HepG2 (cell line): ENCODE measurements around the gene YEATS4. TPM values are rescaled to one million over a fixed set of nuclear protein-coding genes. Genes with fewer than 3 reads are reported as not detected.

ENCODE experiments used
- BCL6 ChIP-seq: IDR thresholded peaks from 2 replicates; pipeline ENCODE4 v1.6.1; 2016; ENCODE audit warnings: missing genetic modification reagents, missing compliant biosample characterization
- E2F1 ChIP-seq: sonication (generic); formaldehyde crosslinking; IDR thresholded peaks from 2 replicates; pipeline ENCODE4 v1.5.0; 2020; ENCODE audit warnings: missing genetic modification reagents
- GFI1 ChIP-seq: sonication (generic); formaldehyde crosslinking; IDR thresholded peaks from 2 replicates; pipeline ENCODE4 v1.5.0; 2020; ENCODE audit warnings: missing genetic modification reagents, mild to moderate bottlenecking, borderline replicate concordance
- JARID2 ChIP-seq: sonication (generic); formaldehyde crosslinking; IDR thresholded peaks from 2 replicates; pipeline ENCODE4 v1.8.1; 2023; ENCODE audit warnings: missing genetic modification reagents, inconsistent platforms; ENCODE audit not compliant: insufficient replicate concordance
- KMT2B ChIP-seq: IDR thresholded peaks from 2 replicates; pipeline ENCODE4 v1.6.1; 2016; ENCODE audit warnings: missing genetic modification reagents, missing compliant biosample characterization
- MBD4 ChIP-seq: IDR thresholded peaks from 2 replicates; pipeline ENCODE4 v1.6.1; 2012; ENCODE audit warnings: low read length, inconsistent platforms, borderline replicate concordance
- MED1 ChIP-seq: sonication (generic); formaldehyde crosslinking; IDR thresholded peaks from 2 replicates; pipeline ENCODE4 v1.4.0; 2020; ENCODE audit warnings: missing genetic modification reagents
- NR1H2 ChIP-seq: sonication (generic); formaldehyde crosslinking; IDR thresholded peaks from 2 replicates; pipeline ENCODE4 v1.8.1; 2022; ENCODE audit warnings: low read depth, missing genetic modification reagents, borderline replicate concordance
- PHF8 ChIP-seq: sonication (generic); formaldehyde crosslinking; IDR thresholded peaks from 2 replicates; pipeline ENCODE4 v1.5.0; 2020; ENCODE audit warnings: missing genetic modification reagents
- POLR2G ChIP-seq: fragments of 200-400 bp; formaldehyde crosslinking; IDR thresholded peaks from 2 replicates; pipeline ENCODE4 v1.6.1; 2018; ENCODE audit warnings: mild to moderate bottlenecking, low read depth, low read length, moderate library complexity
- RARA ChIP-seq: IDR thresholded peaks from 2 replicates; pipeline ENCODE4 v1.6.1; 2016; ENCODE audit warnings: missing genetic modification reagents, missing compliant biosample characterization
- SRSF4 ChIP-seq: fragments of 200-400 bp; formaldehyde crosslinking; IDR thresholded peaks from one replicate; pipeline ENCODE4 v1.6.1; 2018; ENCODE audit warnings: mild to moderate bottlenecking, low read depth, low read length, moderate library complexity; ENCODE audit not compliant: poor library complexity, severe bottlenecking
- ZFP82 ChIP-seq: sonication (generic); formaldehyde crosslinking; IDR thresholded peaks from 2 replicates; pipeline ENCODE4 v1.5.1; 2020; ENCODE audit warnings: mild to moderate bottlenecking, missing genetic modification reagents, borderline replicate concordance
- ZMYM3 ChIP-seq: sonication (generic); formaldehyde crosslinking; IDR thresholded peaks from 2 replicates; pipeline ENCODE4 v1.5.1; 2020; ENCODE audit warnings: mild to moderate bottlenecking, missing genetic modification reagents
- ZNF570 ChIP-seq: sonication (generic); formaldehyde crosslinking; IDR thresholded peaks from 2 replicates; pipeline ENCODE4 v1.4.0; 2020; ENCODE audit warnings: mild to moderate bottlenecking, missing genetic modification reagents, borderline replicate concordance
- ZNF646 ChIP-seq: sonication (generic); formaldehyde crosslinking; IDR thresholded peaks from 2 replicates; pipeline ENCODE4 v1.9.0; 2021; ENCODE audit warnings: mild to moderate bottlenecking, missing genetic modification reagents
- polyA plus RNA-seq, 8 experiments: library from polyadenylated mRNA; depleted of rRNA in 3 of 8; stranded (reverse) in 7 of 8; unstranded in 1 of 8; fragments of >200 nt; fragmentation: Illumina TruSeq in 4 of 8; extraction: Trizol in 4 of 8; gene quantifications; 2 replicates each; pipeline versions ENCODE4 v1.2.1 to v1.2.3, GENCODE V29; 2011 to 2016; ENCODE audit warnings: low read depth in 4 of 8, missing spikeins in 1 of 8, mixed read lengths in 1 of 8; ENCODE audit not compliant: insufficient read depth in 1 of 8
- total RNA-seq, 5 experiments: library from RNA; depleted of rRNA; stranded (reverse); fragments of >200 nt; fragmentation: Illumina TruSeq; extraction: Trizol; gene quantifications; 2 replicates each; pipeline ENCODE4 v1.2.3, GENCODE V29; 2016; ENCODE audit warnings: low read depth in 1 of 5
- TF ChIP-seq, protein P1 (sequence below): sonication (generic); formaldehyde crosslinking; IDR thresholded peaks from 2 replicates; pipeline ENCODE4 v1.9.0; 2022; ENCODE audit warnings: missing genetic modification reagents, mild to moderate bottlenecking, borderline replicate concordance
- TF ChIP-seq, protein P2 (sequence below): sonication (generic); formaldehyde crosslinking; IDR thresholded peaks from 2 replicates; pipeline ENCODE4 v1.5.0; 2020; ENCODE audit warnings: mild to moderate bottlenecking, missing genetic modification reagents

YEATS4 gene
- total and polyA plus RNA-seq, 2 of the 13 experiments (the other 11 are each of a cell fraction or from before 2014, with no cell fraction given) = 16.8 to 45.0 TPM

DNA sequence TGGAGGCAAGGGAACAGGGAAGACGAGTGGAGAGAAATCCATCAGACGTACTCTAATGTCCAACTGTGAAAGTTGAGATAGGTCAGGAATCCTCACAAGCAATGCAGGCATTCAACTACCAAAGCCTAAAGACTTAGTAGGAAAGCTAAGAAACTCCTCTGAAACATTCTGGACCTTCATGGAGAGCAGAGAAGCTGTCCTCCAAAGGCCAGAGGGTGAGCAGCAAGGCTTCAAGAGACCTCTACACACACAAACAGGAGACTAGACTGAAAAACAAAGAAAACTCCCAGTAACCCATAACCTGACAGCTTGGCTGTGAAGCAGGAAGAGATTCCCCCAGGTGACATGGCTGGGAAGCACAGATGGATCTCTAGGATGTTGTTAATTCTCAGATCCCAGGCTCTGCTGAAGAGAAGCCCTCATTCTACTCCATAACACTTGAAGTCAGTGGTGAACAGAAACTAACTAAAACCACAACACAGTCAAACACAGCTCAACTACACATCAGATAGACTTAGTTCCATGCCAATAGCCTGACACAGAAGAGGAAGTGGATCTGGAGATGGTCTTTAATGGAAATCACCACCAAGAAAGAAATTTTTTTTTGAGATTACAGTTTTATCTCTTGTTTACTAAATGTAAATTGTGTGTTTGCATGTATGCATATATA, 34.6 kb upstream of the YEATS4 start (continued):
- TF ChIP-seq ZNF646 (no peak), NR1H2 (CRISPR knock-in tag) (no peak), ZMYM3 (CRISPR knock-in tag) (no peak), MED1 (CRISPR knock-in tag) (peak; percentile 16; the same call in 1 of the 2 replicates), JARID2 (no peak), PHF8 (no peak), POLR2G (peak; percentile 69; the same call in 1 of the 2 replicates), MBD4 (peak; percentile 78; the same call in 1 of the 2 replicates), RARA (CRISPR knock-in tag) (no peak), GFI1 (CRISPR knock-in tag) (no peak), ZNF570 (CRISPR knock-in tag) (no peak), ZFP82 (CRISPR knock-in tag) (0 out of 2 replicates have a peak, but pooled peaks have one; percentile 15), SRSF4 (no peak), BCL6 (CRISPR knock-in tag) (no peak), E2F1 (CRISPR knock-in tag) (no peak), KMT2B (CRISPR knock-in tag) (0 out of 2 replicates have a peak, but pooled peaks have one; percentile 5)
- TF ChIP-seq, protein P1, sequence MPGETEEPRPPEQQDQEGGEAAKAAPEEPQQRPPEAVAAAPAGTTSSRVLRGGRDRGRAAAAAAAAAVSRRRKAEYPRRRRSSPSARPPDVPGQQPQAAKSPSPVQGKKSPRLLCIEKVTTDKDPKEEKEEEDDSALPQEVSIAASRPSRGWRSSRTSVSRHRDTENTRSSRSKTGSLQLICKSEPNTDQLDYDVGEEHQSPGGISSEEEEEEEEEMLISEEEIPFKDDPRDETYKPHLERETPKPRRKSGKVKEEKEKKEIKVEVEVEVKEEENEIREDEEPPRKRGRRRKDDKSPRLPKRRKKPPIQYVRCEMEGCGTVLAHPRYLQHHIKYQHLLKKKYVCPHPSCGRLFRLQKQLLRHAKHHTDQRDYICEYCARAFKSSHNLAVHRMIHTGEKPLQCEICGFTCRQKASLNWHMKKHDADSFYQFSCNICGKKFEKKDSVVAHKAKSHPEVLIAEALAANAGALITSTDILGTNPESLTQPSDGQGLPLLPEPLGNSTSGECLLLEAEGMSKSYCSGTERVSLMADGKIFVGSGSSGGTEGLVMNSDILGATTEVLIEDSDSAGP (CRISPR knock-in tag) = no peak
- TF ChIP-seq, protein P2, sequence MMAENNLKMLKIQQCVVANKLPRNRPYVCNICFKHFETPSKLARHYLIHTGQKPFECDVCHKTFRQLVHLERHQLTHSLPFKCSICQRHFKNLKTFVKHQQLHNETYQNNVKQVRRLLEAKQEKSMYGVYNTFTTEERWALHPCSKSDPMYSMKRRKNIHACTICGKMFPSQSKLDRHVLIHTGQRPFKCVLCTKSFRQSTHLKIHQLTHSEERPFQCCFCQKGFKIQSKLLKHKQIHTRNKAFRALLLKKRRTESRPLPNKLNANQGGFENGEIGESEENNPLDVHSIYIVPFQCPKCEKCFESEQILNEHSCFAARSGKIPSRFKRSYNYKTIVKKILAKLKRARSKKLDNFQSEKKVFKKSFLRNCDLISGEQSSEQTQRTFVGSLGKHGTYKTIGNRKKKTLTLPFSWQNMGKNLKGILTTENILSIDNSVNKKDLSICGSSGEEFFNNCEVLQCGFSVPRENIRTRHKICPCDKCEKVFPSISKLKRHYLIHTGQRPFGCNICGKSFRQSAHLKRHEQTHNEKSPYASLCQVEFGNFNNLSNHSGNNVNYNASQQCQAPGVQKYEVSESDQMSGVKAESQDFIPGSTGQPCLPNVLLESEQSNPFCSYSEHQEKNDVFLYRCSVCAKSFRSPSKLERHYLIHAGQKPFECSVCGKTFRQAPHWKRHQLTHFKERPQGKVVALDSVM (CRISPR knock-in tag) = no peak
